HG03139 (cell line): ENCODE data around the gene ABCC2.
"Not testable (repeated sequence)": the region's sequence is repeated elsewhere in the genome, so short reads cannot be mapped to it uniquely, and the experiment has no call there.

Experiments used
- ATAC-seq: cut with Tn5 transposase; IDR thresholded peaks from one replicate; pipeline ENCODE4 v1.9.1; 2021; ENCODE audit not compliant: unreplicated experiment

ABCC2 gene

GRCh38 chr10:99888622-99889021 is 106.2 kb downstream of the ABCC2 start:
- no peak for ATAC-seq

GRCh38 chr10:99894613-99895012 is 112.2 kb downstream of the ABCC2 start:
- no peak for ATAC-seq

- not testable (repeated sequence) for ATAC-seq
These were observed 112.6 kb downstream of the ABCC2 start for GRCh38 chr10:99895066-99895465.

GRCh38 chr10:99895867-99896266 is 113.4 kb downstream of the ABCC2 start:
- no peak for ATAC-seq
